ENCODE measurements around the gene WDR49.

WDR49 gene

GRCh38 chr3:167653760-167654159 is at the start of gene WDR49:
WDR49 (minus strand) TSS chr3:167653942; CDS start chr3:167653425, 517 bp downstream.
- no peak for DNase-seq (ENCODE audit: insufficient read length, low spot score)
- peak; percentile 23 for FAIRE-seq

DNA sequence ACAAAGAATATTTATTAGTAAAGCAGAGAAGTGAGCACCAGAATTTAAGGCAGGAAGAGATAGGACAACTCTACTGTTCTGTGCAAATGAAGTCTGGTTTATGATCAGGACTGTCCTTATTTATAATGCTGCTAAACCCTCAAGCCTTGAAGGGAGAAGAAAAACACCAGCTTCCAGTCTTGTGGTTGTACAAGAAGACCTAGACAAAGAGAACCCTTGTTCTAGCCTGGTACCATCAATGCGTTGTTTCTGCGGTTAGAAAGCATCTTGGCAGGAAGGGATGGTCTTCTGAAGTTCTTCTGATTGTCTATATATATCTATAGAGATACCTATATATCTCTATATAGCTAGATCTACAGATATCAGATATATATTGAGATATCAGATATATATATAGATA is 47.2 kb upstream of the WDR49 start:
- DNase-seq (ENCODE audit: insufficient read length, low spot score), result no peak
- FAIRE-seq, result no peak

DNA sequence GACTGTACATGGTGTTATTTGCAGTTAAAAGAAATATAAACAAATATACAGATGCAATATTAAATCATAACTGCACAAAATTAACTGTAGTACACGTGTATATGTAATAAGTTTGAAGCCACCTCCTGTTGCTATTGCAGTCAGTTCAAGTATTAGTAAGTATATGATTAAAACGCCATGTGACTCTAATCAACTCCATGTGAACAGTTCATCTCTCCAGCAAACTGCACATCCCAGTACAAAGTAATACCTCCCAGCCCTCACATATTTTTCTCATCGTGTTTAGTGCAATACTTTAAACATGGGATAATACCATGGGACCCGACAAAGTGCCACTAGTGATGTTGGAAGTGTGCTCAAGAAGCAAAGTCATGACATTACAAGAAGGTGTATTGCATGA is 46.3 kb upstream of the WDR49 start:
- FAIRE-seq (no peak), DNase-seq (ENCODE audit: insufficient read length, low spot score) (no peak)

DNA sequence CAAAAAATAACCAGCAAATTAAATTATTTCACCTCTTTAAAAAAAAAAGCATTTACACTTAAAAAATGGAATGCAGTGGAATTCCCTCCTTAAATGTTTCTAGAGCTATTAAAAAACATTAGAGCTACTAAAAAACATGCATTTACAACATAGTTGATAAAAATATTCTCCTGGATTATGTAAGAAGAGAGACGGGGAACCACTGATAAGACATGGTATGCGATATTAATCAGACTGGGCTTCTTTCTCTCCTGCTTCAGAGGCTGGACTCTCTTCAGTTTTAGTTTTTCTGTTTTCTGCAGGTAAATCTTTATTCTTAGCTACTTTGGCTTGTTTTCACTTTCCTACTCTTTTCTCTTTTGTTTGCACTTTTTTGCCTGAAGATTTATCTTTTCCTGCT is 40.4 kb upstream of the WDR49 start:
- DNase-seq (ENCODE audit: insufficient read length, low spot score) (no peak), FAIRE-seq (no peak)

- FAIRE-seq (peak; percentile 89), DNase-seq (ENCODE audit: insufficient read length, low spot score) (peak; percentile 44)
These were observed 37.6 kb upstream of the WDR49 start for GRCh38 chr3:167691366-167691765.

DNA sequence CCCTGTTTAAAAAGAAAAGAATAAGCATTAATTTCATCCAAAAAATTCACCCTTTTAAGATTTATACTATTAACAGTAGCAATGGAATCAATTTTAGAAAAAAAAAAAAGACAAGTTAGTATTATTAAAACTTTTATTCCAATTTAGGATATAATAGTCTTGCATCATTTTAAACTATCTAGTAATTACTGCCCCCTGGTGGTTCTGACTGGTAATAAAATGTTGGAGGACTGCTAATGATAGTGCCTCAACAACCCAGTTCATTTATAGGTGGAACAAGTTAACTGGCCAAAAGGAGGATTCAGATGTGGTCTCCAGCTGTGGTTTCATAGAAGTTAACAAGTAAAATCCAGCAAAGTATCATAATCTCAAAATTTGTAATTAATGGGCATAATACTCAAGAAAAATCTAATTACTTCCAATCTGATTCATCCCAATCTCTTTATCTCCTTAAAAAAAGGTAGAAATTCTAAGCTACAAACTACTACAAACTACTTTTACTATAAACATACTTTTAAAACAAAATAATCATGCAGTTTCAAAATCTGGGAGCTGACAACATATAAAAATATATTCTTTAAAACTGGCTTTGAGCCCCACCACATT is 30.7 kb upstream of the WDR49 start:
- no peak for DNase-seq (ENCODE audit: insufficient read length, low spot score)
- peak; percentile 42 for FAIRE-seq

GRCh38 chr3:167679526-167679925 is 25.8 kb upstream of the WDR49 start:
- no peak for DNase-seq (ENCODE audit: insufficient read length, low spot score)
- FAIRE-seq, result no peak

- FAIRE-seq (no peak), DNase-seq (ENCODE audit: insufficient read length, low spot score) (no peak)
These were observed 22.1 kb upstream of the WDR49 start for GRCh38 chr3:167675848-167676247.

- FAIRE-seq (no peak), DNase-seq (ENCODE audit: insufficient read length, low spot score) (no peak)
These were observed 19.5 kb upstream of the WDR49 start for GRCh38 chr3:167673221-167673620.

DNA sequence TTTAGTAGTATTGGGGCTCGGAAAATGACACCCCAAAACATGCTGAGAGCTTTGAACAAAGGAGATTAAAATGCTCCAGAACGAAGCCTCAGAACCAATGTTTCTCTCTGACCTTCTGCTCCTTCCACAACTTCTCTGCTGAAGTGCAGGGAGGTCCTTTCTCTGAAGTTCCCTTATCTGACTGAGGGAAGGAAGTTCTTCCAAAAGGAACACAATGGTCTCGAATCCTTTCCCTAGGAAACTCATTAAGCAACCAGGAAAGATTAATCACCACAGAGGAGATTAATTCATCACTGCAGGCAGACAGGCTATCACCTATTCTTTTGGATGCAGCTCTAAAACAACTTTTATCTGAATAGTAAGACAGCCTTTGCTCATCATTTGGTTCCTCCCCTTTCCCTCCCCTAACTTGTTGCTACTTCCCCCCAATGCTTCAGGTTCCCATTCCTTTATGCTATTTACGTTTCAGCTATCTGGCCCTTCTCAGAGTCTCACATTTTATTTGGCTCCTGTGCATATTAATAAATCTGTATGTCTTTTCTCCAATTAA is 18.2 kb upstream of the WDR49 start:
- no peak for DNase-seq (ENCODE audit: insufficient read length, low spot score)
- no peak for FAIRE-seq

GRCh38 chr3:167669699-167670098 is 16.0 kb upstream of the WDR49 start:
- no peak for FAIRE-seq
- DNase-seq (ENCODE audit: insufficient read length, low spot score), result no peak

GRCh38 chr3:167668651-167669050 is 14.9 kb upstream of the WDR49 start:
- DNase-seq (ENCODE audit: insufficient read length, low spot score), result no peak
- FAIRE-seq, result no peak

- FAIRE-seq (no peak), DNase-seq (ENCODE audit: insufficient read length, low spot score) (no peak)
These were observed 12.8 kb upstream of the WDR49 start for GRCh38 chr3:167666563-167666962.

- DNase-seq (ENCODE audit: insufficient read length, low spot score) (no peak), FAIRE-seq (no peak)
These were observed 9.2 kb upstream of the WDR49 start for GRCh38 chr3:167662919-167663400.

- FAIRE-seq (no peak), DNase-seq (ENCODE audit: insufficient read length, low spot score) (no peak)
These were observed 4.0 kb upstream of the WDR49 start for GRCh38 chr3:167657684-167658225.

DNA sequence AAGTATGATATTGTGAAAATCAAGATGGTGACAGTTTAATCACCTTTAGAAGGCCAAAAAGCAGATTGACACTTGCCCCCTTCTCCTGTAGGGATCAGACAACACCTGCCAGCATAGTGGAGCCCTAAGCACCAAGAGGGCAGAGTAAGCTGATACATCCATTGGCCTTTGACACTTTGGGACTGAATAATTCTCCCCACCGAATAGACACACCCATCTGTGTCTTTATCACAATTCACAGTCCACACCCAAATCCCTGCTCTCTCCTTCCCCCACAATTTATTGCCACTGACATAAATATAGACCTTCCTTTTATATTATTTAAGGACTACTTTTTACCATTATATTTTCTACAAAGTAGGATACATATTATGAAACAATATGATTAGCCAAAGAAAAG is 3.1 kb upstream of the WDR49 start:
- DNase-seq (ENCODE audit: insufficient read length, low spot score) (no peak), FAIRE-seq (no peak)

- FAIRE-seq (no peak), DNase-seq (ENCODE audit: insufficient read length, low spot score) (no peak)
These were observed 587 bp downstream of the WDR49 start for GRCh38 chr3:167653155-167653554.

DNA sequence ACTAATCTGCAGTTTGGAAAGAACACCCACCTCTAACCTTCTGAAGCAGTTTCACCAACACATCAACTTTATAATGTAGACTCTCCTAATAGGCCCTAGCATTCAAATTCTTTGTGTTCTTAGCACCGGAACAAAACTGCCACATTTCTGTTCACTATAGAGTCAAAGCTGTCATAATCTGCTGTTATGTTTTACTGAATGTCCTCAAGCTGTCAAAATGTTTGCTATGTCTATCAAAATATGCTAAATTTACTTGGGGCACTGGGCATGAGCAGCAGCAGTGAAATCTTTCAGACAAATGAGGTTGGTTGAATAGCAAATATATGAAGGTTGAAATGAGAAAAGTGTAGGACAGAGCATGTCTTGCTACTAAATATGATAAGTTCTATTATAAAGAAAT is 1.9 kb downstream of the WDR49 start:
- DNase-seq (ENCODE audit: insufficient read length, low spot score) (no peak), FAIRE-seq (no peak)

- FAIRE-seq, result no peak
- no peak for DNase-seq (ENCODE audit: insufficient read length, low spot score)
These were observed 3.3 kb downstream of the WDR49 start for GRCh38 chr3:167650459-167650858.

DNA sequence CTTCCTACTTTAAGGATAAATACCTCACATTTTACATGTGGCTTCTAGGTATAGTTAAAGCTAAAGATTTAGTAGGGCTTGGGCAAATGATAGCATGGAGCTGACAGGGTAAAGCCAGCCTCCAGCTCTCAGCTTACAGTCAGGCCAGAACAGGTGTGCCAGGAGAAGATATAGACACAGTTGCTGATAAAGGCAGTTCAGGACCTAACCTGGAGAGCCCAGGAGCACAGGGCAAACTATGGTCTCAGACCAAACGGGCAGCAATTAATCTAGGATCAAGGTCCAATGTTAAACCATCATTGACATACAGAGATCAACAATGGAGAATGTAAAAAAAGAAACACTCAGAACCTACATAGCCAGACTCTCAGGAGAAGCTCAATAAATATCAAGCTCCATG is 4.0 kb downstream of the WDR49 start:
- FAIRE-seq (no peak), DNase-seq (ENCODE audit: insufficient read length, low spot score) (no peak)

DNA sequence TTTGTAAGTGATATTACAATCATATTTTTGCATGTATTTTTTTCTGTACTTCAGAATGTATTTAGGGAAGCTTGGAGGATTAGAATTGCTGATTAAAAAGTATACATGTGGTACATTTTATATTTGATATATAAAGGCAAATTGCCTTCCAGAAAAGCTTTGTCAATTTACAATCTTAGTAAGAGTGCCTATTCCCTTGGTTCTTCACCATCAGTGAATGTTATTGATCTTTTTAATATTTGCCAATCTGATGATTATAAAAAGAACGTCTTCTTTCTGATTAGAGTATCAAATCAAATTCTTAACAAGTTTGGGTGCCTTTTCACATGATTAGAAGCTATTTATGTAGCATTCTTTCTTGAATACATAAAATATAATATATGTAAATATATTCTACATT is 9.1 kb downstream of the WDR49 start:
- no peak for DNase-seq (ENCODE audit: insufficient read length, low spot score)
- FAIRE-seq, result no peak

- DNase-seq (ENCODE audit: insufficient read length, low spot score) (no peak), FAIRE-seq (no peak)
These were observed 22.3 kb downstream of the WDR49 start for GRCh38 chr3:167631471-167631870.

DNA sequence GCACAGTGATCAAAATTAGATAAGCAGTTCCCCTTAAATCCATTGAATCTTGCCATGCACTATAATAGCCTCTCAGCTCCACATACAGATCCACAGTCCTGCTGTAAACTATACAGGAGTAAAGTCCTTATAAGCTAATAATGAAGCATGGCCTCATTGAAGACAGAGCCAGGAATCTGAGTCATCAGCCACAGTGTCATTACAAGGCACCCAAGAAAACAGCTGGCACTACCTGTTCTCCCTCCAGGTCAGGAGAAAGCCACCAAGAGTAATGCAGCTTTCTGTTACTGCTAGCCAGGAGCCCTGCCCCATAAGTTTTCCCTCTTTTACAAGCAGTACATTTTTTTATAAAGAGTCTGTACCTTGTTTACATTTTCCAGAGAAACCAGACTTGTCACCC is 27.3 kb downstream of the WDR49 start:
- FAIRE-seq, result no peak

More for the DNA sequence above, 27.3 kb downstream of the WDR49 start:
- no peak for DNase-seq (ENCODE audit: insufficient read length, low spot score)

Data from GM19239 (cell line).